ENCODE results near the gene JAK3.

Gene JAK3

GRCh38 chr19:17868669-17869068 is 20.9 kb upstream of the JAK3 start:
- TF ChIP-seq EGR1 (IDR thresholded peaks at IDR 0.05) (no peak), REST (IDR thresholded peaks at IDR 0.05; ENCODE audit: low read depth) (no peak), USF1 (IDR thresholded peaks at IDR 0.05) (no peak), CREB1 (IDR thresholded peaks at IDR 0.05; ENCODE audit: low read depth) (no peak), TCF12 (IDR thresholded peaks at IDR 0.05; ENCODE audit: low read depth) (no peak), EP300 (IDR thresholded peaks at IDR 0.05; ENCODE audit: borderline replicate concordance) (no peak), YY1 (IDR thresholded peaks at IDR 0.05; ENCODE audit: low read depth) (no peak), TEAD4 (IDR thresholded peaks at IDR 0.05) (no peak), TAF1 (IDR thresholded peaks at IDR 0.05; ENCODE audit: low read depth) (no peak), CEBPB (IDR thresholded peaks at IDR 0.05) (no peak), RAD21 (IDR thresholded peaks at IDR 0.05; ENCODE audit: low read depth) (no peak), MAX (IDR thresholded peaks at IDR 0.05) (no peak)

- TF ChIP-seq ZBTB7A (IDR thresholded peaks at IDR 0.05; ENCODE audit: low read depth) (0 out of 2 replicates have a peak, but pooled peaks have one; percentile 28), TCF12 (IDR thresholded peaks at IDR 0.05; ENCODE audit: low read depth) (no peak), MAX (IDR thresholded peaks at IDR 0.05) (no peak), TEAD4 (IDR thresholded peaks at IDR 0.05) (0 out of 2 replicates have a peak, but pooled peaks have one; percentile 14), FOXM1 (IDR thresholded peaks at IDR 0.05; ENCODE audit: borderline replicate concordance, low read depth) (no peak), NFIC (IDR thresholded peaks at IDR 0.05) (0 out of 2 replicates have a peak, but pooled peaks have one; percentile 28)
Observed at GRCh38 chr19:17866964-17867486, 19.2 kb upstream of the JAK3 start.

GRCh38 chr19:17866312-17866963 is 18.7 kb upstream of the JAK3 start:
- TF ChIP-seq MAX (IDR thresholded peaks at IDR 0.05) (no peak), EP300 (IDR thresholded peaks at IDR 0.05; ENCODE audit: borderline replicate concordance) (no peak), CEBPB (IDR thresholded peaks at IDR 0.05) (no peak), CREB1 (IDR thresholded peaks at IDR 0.05; ENCODE audit: low read depth) (no peak), EGR1 (IDR thresholded peaks at IDR 0.05) (no peak), YY1 (IDR thresholded peaks at IDR 0.05; ENCODE audit: low read depth) (no peak), REST (IDR thresholded peaks at IDR 0.05; ENCODE audit: low read depth) (no peak), FOXM1 (IDR thresholded peaks at IDR 0.05; ENCODE audit: borderline replicate concordance, low read depth) (no peak), TEAD4 (IDR thresholded peaks at IDR 0.05) (no peak), RAD21 (IDR thresholded peaks at IDR 0.05; ENCODE audit: low read depth) (no peak), ZBTB7A (IDR thresholded peaks at IDR 0.05; ENCODE audit: low read depth) (no peak)

- no peak for TF ChIP-seq RAD21 (IDR thresholded peaks at IDR 0.05; ENCODE audit: low read depth)
- peak; percentile 40; the same call in 1 of the 2 replicates for TF ChIP-seq MAX (IDR thresholded peaks at IDR 0.05)
Observed at GRCh38 chr19:17865364-17866311, 17.9 kb upstream of the JAK3 start.

GRCh38 chr19:17863520-17864182 is 15.9 kb upstream of the JAK3 start:
- no peak for TF ChIP-seq USF1 (IDR thresholded peaks at IDR 0.05)
- TF ChIP-seq NFIC (IDR thresholded peaks at IDR 0.05), result no peak
